ENCODE measurements around the gene PARVB. TPM values are rescaled to one million over a fixed set of nuclear protein-coding genes. Genes with fewer than 3 reads are reported as not detected.

Gene PARVB
- total RNA-seq, 1 experiment from 2014 or later: 72.8 TPM

GRCh38 chr22:44199866-44200265 lies 175.8 kb downstream of the PARVB start:
- no peak for DNase-seq (ENCODE audit: low read depth)

- DNase-seq (ENCODE audit: low read depth): no peak
Measured at GRCh38 chr22:44200451-44200850, 176.3 kb downstream of the PARVB start.

- DNase-seq (ENCODE audit: low read depth): no peak
Measured at GRCh38 chr22:44200855-44201550, 176.9 kb downstream of the PARVB start.

- DNase-seq (ENCODE audit: low read depth): no peak
Measured at GRCh38 chr22:44201665-44202064, 177.6 kb downstream of the PARVB start.

- DNase-seq (ENCODE audit: low read depth): peak; percentile 16
Measured at GRCh38 chr22:44202261-44202789, 178.2 kb downstream of the PARVB start.

GRCh38 chr22:44203203-44203602 lies 179.1 kb downstream of the PARVB start:
- DNase-seq (ENCODE audit: low read depth): no peak

GRCh38 chr22:44204739-44205515 lies 180.8 kb downstream of the PARVB start:
- DNase-seq (ENCODE audit: low read depth): no peak

GRCh38 chr22:44205516-44206329 lies 181.6 kb downstream of the PARVB start:
- DNase-seq (ENCODE audit: low read depth): no peak

GRCh38 chr22:44206330-44206645 lies 182.2 kb downstream of the PARVB start:
- no peak for DNase-seq (ENCODE audit: low read depth)

GRCh38 chr22:44206696-44207095 lies 182.6 kb downstream of the PARVB start:
- no peak for DNase-seq (ENCODE audit: low read depth)

GRCh38 chr22:44207173-44207980 lies 183.3 kb downstream of the PARVB start:
- no peak for DNase-seq (ENCODE audit: low read depth)

GRCh38 chr22:44207981-44208317 lies 183.8 kb downstream of the PARVB start:
- DNase-seq (ENCODE audit: low read depth): no peak

- no peak for DNase-seq (ENCODE audit: low read depth)
Measured at GRCh38 chr22:44209343-44209742, 185.2 kb downstream of the PARVB start.

GRCh38 chr22:44210722-44211121 lies 186.6 kb downstream of the PARVB start:
- DNase-seq (ENCODE audit: low read depth): peak; percentile 46

- DNase-seq (ENCODE audit: low read depth): no peak
Measured at GRCh38 chr22:44211256-44211945, 187.3 kb downstream of the PARVB start.

- DNase-seq (ENCODE audit: low read depth): peak; percentile 55
Measured at GRCh38 chr22:44211946-44212930, 188.1 kb downstream of the PARVB start.

- no peak for DNase-seq (ENCODE audit: low read depth)
Measured at GRCh38 chr22:44212936-44213335, 188.8 kb downstream of the PARVB start.

GRCh38 chr22:44213489-44214043 lies 189.5 kb downstream of the PARVB start:
- no peak for DNase-seq (ENCODE audit: low read depth)

GRCh38 chr22:44214187-44214586 lies 190.1 kb downstream of the PARVB start:
- no peak for DNase-seq (ENCODE audit: low read depth)

Data from RPMI7951 (cell line).